ENCODE data around the gene FAM237A. TPM values are rescaled to one million over a fixed set of nuclear protein-coding genes. Genes with fewer than 3 reads are reported as not detected.

FAM237A gene
- total RNA-seq, result not detected in 2 replicates

DNA sequence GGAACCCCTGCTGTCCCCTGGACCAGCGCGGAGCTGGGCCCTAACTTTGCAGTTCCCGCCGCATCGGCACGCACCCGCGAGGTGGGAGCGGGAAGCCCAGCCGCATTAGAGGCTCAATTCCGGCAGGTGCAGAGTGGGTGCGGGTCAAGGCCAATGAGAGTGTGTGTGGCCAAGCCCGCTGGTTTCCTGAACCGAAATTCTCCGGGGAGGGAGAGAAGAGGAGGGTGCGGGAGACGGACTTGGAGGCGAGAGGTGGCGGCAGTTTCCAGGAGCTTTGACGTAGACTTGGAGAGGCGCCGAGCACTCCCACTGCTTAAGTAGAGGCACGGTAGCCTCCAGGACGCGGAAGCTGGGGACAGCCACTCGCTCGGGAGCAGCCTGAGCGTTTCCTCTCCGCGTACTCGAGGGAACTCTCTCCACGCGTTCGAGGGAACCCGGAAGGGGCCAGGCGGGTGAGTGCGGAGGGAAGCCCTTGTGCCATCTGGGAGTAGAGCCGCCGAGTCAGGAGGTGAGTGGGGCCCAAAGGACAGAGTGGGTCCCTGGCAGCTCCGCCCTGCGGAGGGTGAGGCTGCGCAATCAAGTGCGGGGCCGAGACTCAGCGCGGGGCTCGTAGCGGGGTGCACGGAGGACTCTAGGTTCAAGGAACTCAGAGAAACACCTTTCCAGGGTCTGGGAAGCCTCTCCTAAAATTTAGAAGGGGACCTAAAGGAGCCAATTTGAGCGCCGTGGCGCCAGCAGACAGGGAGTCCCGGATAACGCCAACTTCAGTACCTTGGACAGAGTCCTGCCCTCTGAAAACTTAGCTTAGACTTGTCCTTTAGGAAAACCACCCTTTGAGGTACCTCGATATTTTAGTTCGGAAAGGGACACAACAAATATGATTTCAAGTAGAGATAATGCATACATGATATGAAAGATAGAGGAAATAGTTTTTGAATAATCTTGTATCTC lies at the start of gene FAM237A:
TSS of gene FAM237A (plus strand) at position 413 of the 951 bp plus-strand sequence. CDS start 1,750 bp downstream, outside the sequence.

Other genes with a start within 250 kb of the FAM237A start
- gene ADAM23, start 199.0 kb upstream of the FAM237A start, total RNA-seq, result 1.1 and 1.5 TPM in 2 replicates
- not detected in 2 replicates for gene DYTN, start 75.9 kb downstream of the FAM237A start, total RNA-seq
- gene MDH1B, start 122.8 kb downstream of the FAM237A start, total RNA-seq, result 0.43 and 0.93 TPM in 2 replicates
- gene FASTKD2, start 123.1 kb downstream of the FAM237A start, total RNA-seq, result 12.0 and 17.2 TPM in 2 replicates

Data from pericardium fibroblast (primary cell).